ENCODE results near the gene EIPR1. TPM values are rescaled to one million over a fixed set of nuclear protein-coding genes. Genes with fewer than 3 reads are reported as not detected.

EIPR1 gene
- total RNA-seq, 1 donor from 2014 or later = 27.8 TPM

DNA sequence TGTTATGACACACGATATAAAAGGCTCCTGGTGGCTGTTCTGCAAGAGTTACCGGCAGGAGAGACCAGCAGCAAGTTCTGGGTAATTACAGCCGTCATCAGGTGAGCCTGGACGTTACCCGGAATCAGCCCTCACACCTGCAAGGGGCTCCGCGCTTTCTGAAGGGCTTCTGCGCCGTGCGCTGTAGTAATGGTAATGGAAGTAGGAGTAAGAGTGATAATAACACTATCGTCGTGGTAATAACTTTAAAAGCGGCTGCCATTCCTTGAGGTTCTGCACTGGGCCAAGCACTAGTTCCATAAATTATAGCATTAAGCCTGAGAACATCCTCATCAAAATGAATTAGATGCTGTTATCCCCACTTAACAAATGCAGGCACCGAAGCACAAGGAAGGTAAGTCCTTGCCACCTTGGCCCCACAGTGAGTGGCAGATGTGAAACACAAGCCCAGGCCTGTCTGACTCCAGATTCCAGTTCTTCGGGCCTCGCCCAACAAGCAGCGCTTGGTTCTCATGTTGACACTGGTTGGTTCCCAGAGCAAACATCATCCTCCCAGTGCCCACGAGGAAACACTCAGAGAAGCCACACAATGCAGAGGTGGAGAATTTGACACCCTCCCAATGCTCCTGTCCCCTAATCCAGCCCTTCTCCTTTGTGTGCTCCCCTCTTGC lies 205.2 kb downstream of the EIPR1 start:
- TF ChIP-seq EZH2 (IDR thresholded peaks at IDR 0.05; ENCODE audit: insufficient read depth, low read length) = no peak
- no peak for TF ChIP-seq CTCF (IDR thresholded peaks at IDR 0.05; ENCODE audit: insufficient read depth, low read depth, low read length)
- no peak overlapping the region for H2AFZ ChIP-seq (ENCODE audit: low read depth, low read length)
- no peaks in the 10 kb centered on the region for H3K9me3 ChIP-seq (ENCODE audit: insufficient read depth, low read depth, low read length)
- Mint-ChIP-seq H3K27ac (ENCODE audit: unreplicated experiment) (no peak overlapping the region), H3K4me3 (ENCODE audit: unreplicated experiment) (no peak overlapping the region), H3K27me3 (ENCODE audit: low read depth, unreplicated experiment) (no peaks in the 10 kb centered on the region), H3K9me3 (ENCODE audit: unreplicated experiment) (no peaks in the 10 kb centered on the region), H3K4me1 (ENCODE audit: low read depth, unreplicated experiment) (peaks cover 16% of the 10 kb centered on the region), H3K36me3 (ENCODE audit: low read depth, unreplicated experiment) (peaks cover 6% of the 10 kb centered on the region)
- no peak overlapping the region for H3K4me3 ChIP-seq (ENCODE audit: insufficient read depth, low read depth, low read length)
- FAIRE-seq (no peak), DNase-seq (ENCODE audit: low read depth) (no peak)
- H3K4me2 ChIP-seq (ENCODE audit: low read length) = no peak overlapping the region
- no peak overlapping the region for H3K27ac ChIP-seq (ENCODE audit: low read depth, low read length)
- no peaks in the 10 kb centered on the region for H4K20me1 ChIP-seq (ENCODE audit: insufficient read depth, low read length)
- H3K36me3 ChIP-seq (ENCODE audit: insufficient read depth, low read length) = no peaks in the 10 kb centered on the region
- H3K27me3 ChIP-seq (ENCODE audit: insufficient read depth, low read length) = no peaks in the 10 kb centered on the region
- H3K79me2 ChIP-seq (ENCODE audit: insufficient read depth, low read length) = no peaks in the 10 kb centered on the region
- no peak overlapping the region for H3K9ac ChIP-seq (ENCODE audit: low read length)
- H3K4me1 ChIP-seq (ENCODE audit: insufficient read depth, low read length) = peaks cover 12% of the 10 kb centered on the region

GRCh38 chr2:3171564-3172264 lies 205.9 kb downstream of the EIPR1 start:
- FAIRE-seq (no peak), DNase-seq (ENCODE audit: low read depth) (no peak)
- Histone ChIP-seq H3K4me3 (ENCODE audit: insufficient read depth, low read depth, low read length) (no peak overlapping the region), H3K79me2 (ENCODE audit: insufficient read depth, low read length) (no peaks in the 10 kb centered on the region), H3K36me3 (ENCODE audit: insufficient read depth, low read length) (no peaks in the 10 kb centered on the region), H3K4me1 (ENCODE audit: insufficient read depth, low read length) (peaks cover 12% of the 10 kb centered on the region), H3K4me2 (ENCODE audit: low read length) (no peak overlapping the region), H3K27me3 (ENCODE audit: insufficient read depth, low read length) (no peaks in the 10 kb centered on the region), H3K9ac (ENCODE audit: low read length) (no peak overlapping the region), H3K27ac (ENCODE audit: low read depth, low read length) (no peak overlapping the region), H4K20me1 (ENCODE audit: insufficient read depth, low read length) (no peaks in the 10 kb centered on the region), H2AFZ (ENCODE audit: low read depth, low read length) (no peak overlapping the region), H3K9me3 (ENCODE audit: insufficient read depth, low read depth, low read length) (no peaks in the 10 kb centered on the region)
- Mint-ChIP-seq H3K27ac (ENCODE audit: unreplicated experiment) (no peak overlapping the region), H3K4me1 (ENCODE audit: low read depth, unreplicated experiment) (peaks cover 19% of the 10 kb centered on the region), H3K4me3 (ENCODE audit: unreplicated experiment) (no peak overlapping the region), H3K27me3 (ENCODE audit: low read depth, unreplicated experiment) (no peaks in the 10 kb centered on the region), H3K9me3 (ENCODE audit: unreplicated experiment) (no peaks in the 10 kb centered on the region), H3K36me3 (ENCODE audit: low read depth, unreplicated experiment) (peaks cover 6% of the 10 kb centered on the region)
- TF ChIP-seq EZH2 (IDR thresholded peaks at IDR 0.05; ENCODE audit: insufficient read depth, low read length) (no peak), CTCF (IDR thresholded peaks at IDR 0.05; ENCODE audit: insufficient read depth, low read depth, low read length) (no peak)
